ENCODE results near the gene PAWR. TPM values are rescaled to one million over a fixed set of nuclear protein-coding genes. Genes with fewer than 3 reads are reported as not detected.
"Not testable (repeated sequence)": the region's sequence is repeated elsewhere in the genome, so short reads cannot be mapped to it uniquely, and the experiment has no call there.

The PAWR gene
- total RNA-seq, 2 donors from 2014 or later = 4.4 to 18.5 TPM

DNA sequence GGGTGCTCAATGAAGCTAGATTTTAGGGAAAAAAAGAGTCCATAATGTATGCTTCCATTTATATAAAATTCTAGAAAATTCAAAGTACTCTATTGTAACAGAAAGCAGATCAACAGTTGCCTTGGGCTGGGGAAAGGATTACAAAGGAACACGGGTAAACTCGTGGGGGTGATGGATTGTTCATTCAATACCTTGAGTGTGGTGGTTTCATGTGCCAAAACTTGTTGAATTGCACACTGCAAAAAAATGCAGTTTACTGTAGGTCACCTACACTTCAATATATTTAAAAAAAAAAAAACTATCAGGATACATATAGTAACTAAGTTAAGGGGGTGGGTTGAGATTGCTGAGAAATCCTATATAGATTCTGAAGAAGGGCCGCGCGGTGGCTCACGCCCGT is 33.6 kb downstream of the PAWR start:
- no peak for ATAC-seq (replicated peaks in 1 of 2)
- no peak overlapping the region for H3K4me3 Mint-ChIP-seq
- no peak overlapping the region for H3K27ac Mint-ChIP-seq
- no peak for DNase-seq
- no peaks in the 10 kb centered on the region for H3K36me3 Mint-ChIP-seq (ENCODE audit: insufficient read depth in 2 of 2)
- H3K27me3 Mint-ChIP-seq (ENCODE audit: low read depth) = no peaks in the 10 kb centered on the region
- peaks cover 0 to 2% of the 10 kb centered on the region in 2 donors for H3K9me3 Mint-ChIP-seq
- H3K4me1 Mint-ChIP-seq (ENCODE audit: low read depth) = no peaks in the 10 kb centered on the region

DNA sequence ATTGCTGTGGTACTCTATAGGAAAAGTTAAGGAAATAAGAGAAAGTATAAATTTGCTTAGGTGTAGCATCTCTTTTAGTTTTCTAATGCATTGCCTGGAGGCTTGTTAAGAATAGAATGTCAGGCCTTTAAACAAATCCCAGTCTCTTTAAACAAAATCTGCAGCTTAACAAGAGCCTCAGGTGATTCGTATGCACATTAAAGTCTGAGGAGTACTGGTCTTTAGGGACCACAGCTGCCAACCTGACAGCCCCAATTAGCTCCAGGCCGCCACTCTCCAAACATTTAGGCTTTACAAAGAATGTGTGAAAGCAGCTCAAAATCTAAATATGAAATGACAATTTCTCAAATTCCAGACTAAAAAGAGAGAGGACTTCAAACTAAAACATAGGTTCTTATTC is 35.7 kb downstream of the PAWR start:
- Mint-ChIP-seq H3K4me1 (ENCODE audit: low read depth) (no peaks in the 10 kb centered on the region), H3K36me3 (ENCODE audit: insufficient read depth in 2 of 2) (no peaks in the 10 kb centered on the region), H3K9me3 (peaks cover 0 to 2% of the 10 kb centered on the region in 2 donors), H3K4me3 (no peak overlapping the region), H3K27me3 (ENCODE audit: low read depth) (no peaks in the 10 kb centered on the region), H3K27ac (no peak overlapping the region)
- DNase-seq = no peak
- ATAC-seq (replicated peaks in 1 of 2) = no peak

DNA sequence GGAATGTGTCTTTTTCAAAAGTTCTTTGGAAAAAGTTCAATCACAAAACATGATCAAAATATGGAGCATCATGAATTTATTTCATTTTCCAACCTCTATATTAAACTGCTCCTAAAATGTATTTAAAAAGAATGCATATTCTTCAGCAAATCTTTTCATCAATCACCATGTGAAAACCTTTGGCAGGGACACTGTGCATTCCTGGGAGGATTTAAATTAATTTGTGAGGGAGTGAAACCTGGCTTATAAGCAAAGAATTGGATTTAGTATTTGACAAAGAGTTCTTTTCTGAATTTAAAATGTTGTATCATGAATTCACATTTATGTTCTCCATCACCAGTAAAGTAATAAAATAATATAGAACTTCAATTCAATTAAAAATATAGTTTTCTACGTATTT is 38.2 kb downstream of the PAWR start:
- Mint-ChIP-seq H3K9me3 (peaks cover 0 to 2% of the 10 kb centered on the region in 2 donors), H3K36me3 (ENCODE audit: insufficient read depth in 2 of 2) (no peaks in the 10 kb centered on the region), H3K4me3 (no peak overlapping the region), H3K27ac (no peak overlapping the region), H3K4me1 (ENCODE audit: low read depth) (no peaks in the 10 kb centered on the region), H3K27me3 (ENCODE audit: low read depth) (no peaks in the 10 kb centered on the region)
- DNase-seq = no peak
- ATAC-seq (replicated peaks in 1 of 2) = no peak

GRCh38 chr12:79650440-79650839 is 40.3 kb downstream of the PAWR start:
- no peak overlapping the region for H3K27ac Mint-ChIP-seq
- no peak overlapping the region for H3K4me3 Mint-ChIP-seq
- DNase-seq (no peak), ATAC-seq (replicated peaks in 1 of 2) (no peak)
- no peaks in the 10 kb centered on the region for H3K4me1 Mint-ChIP-seq (ENCODE audit: low read depth)
- H3K36me3 Mint-ChIP-seq (ENCODE audit: insufficient read depth in 2 of 2) = no peaks in the 10 kb centered on the region
- no peaks in the 10 kb centered on the region for H3K9me3 Mint-ChIP-seq
- no peaks in the 10 kb centered on the region for H3K27me3 Mint-ChIP-seq (ENCODE audit: low read depth)

- ATAC-seq (replicated peaks in 1 of 2) (no peak), DNase-seq (no peak)
- H3K27me3 Mint-ChIP-seq (ENCODE audit: low read depth) = no peaks in the 10 kb centered on the region
- H3K4me1 Mint-ChIP-seq (ENCODE audit: low read depth) = no peaks in the 10 kb centered on the region
- H3K36me3 Mint-ChIP-seq (ENCODE audit: insufficient read depth in 2 of 2) = no peaks in the 10 kb centered on the region
- H3K27ac Mint-ChIP-seq = no peak overlapping the region
- no peaks in the 10 kb centered on the region for H3K9me3 Mint-ChIP-seq
- H3K4me3 Mint-ChIP-seq = no peak overlapping the region
These were observed 41.9 kb downstream of the PAWR start for GRCh38 chr12:79648881-79649280.

DNA sequence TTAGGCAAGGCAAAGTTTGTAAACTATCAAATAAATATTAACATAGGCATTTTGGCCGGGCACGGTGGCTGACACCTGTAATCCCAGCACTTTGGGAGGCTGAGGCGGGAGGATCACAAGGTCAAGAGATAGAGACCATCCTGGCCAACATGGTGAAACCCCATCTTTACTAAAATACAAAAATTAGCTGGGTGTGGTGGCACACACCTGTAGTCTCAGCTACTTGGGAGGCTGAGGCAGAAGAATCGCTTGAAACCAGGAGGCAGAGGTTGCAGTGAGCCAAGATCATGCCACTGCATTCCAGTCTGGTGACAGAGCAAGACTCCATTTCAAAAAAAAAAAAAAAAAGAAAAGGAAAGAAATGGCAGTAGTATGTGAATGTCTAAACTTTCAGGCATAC is 43.9 kb downstream of the PAWR start:
- H3K27ac Mint-ChIP-seq; H3K27me3 Mint-ChIP-seq (ENCODE audit: low read depth); DNase-seq; H3K36me3 Mint-ChIP-seq (ENCODE audit: insufficient read depth in 2 of 2); H3K9me3 Mint-ChIP-seq; ATAC-seq (replicated peaks in 1 of 2); H3K4me3 Mint-ChIP-seq; H3K4me1 Mint-ChIP-seq (ENCODE audit: low read depth): not testable (repeated sequence)

GRCh38 chr12:79645235-79645630 is 45.5 kb downstream of the PAWR start:
- Mint-ChIP-seq H3K4me3 (no peak overlapping the region), H3K4me1 (ENCODE audit: low read depth) (no peaks in the 10 kb centered on the region), H3K36me3 (ENCODE audit: insufficient read depth in 2 of 2) (no peaks in the 10 kb centered on the region), H3K27ac (no peak overlapping the region), H3K9me3 (no peaks in the 10 kb centered on the region), H3K27me3 (ENCODE audit: low read depth) (no peaks in the 10 kb centered on the region)
- ATAC-seq (replicated peaks in 1 of 2) (no peak), DNase-seq (no peak)

GRCh38 chr12:79644274-79645234 is 46.2 kb downstream of the PAWR start:
- H3K27ac Mint-ChIP-seq = no peak overlapping the region
- DNase-seq (no peak), ATAC-seq (replicated peaks in 1 of 2) (no peak)
- H3K4me1 Mint-ChIP-seq (ENCODE audit: low read depth) = no peaks in the 10 kb centered on the region
- no peaks in the 10 kb centered on the region for H3K36me3 Mint-ChIP-seq (ENCODE audit: insufficient read depth in 2 of 2)
- no peaks in the 10 kb centered on the region for H3K27me3 Mint-ChIP-seq (ENCODE audit: low read depth)
- H3K9me3 Mint-ChIP-seq = no peaks in the 10 kb centered on the region
- H3K4me3 Mint-ChIP-seq = no peak overlapping the region

DNA sequence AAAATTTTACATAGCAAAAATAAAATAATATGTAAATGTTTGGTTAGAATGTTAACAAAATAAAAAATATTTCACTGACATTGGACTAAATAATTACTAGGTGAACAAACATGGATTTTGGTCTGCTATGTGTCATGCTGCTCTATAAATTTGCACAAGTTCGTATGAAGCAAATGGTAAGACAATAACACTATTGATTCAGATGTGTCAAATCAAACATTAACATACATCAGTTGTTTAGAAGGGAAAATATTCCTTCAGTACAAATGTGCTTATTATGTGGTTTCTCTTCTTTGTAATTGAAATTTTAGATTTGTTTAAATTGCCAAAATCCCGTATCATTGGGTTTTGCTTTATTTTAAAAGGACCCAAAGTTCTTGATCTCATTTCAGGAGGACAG is 46.9 kb downstream of the PAWR start:
- no peaks in the 10 kb centered on the region for H3K9me3 Mint-ChIP-seq
- H3K4me1 Mint-ChIP-seq (ENCODE audit: low read depth) = no peaks in the 10 kb centered on the region
- H3K36me3 Mint-ChIP-seq (ENCODE audit: insufficient read depth in 2 of 2) = no peaks in the 10 kb centered on the region
- DNase-seq = no peak
- H3K4me3 Mint-ChIP-seq = no peak overlapping the region
- H3K27ac Mint-ChIP-seq = no peak overlapping the region
- no peaks in the 10 kb centered on the region for H3K27me3 Mint-ChIP-seq (ENCODE audit: low read depth)
- ATAC-seq (replicated peaks in 1 of 2) = no peak

DNA sequence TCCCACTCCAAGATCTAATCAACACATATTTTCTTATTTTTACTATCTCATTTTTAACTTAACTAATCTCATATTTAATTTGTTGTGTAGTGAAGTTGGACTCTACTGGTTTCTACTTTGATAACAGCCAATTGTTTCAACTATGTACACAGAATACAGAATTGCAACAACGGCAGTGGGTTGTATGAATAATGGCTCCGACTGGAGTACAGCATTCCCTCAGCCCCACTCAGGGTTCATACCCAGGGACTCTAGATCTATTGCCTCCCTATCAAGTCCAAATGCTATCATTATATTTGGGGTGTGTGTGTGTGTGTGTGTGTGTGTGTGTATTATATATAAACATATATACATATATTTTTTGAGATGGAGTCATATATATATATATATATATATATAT is 52.3 kb downstream of the PAWR start:
- Mint-ChIP-seq H3K9me3 (no peaks in the 10 kb centered on the region), H3K27me3 (ENCODE audit: low read depth) (no peaks in the 10 kb centered on the region), H3K27ac (no peak overlapping the region), H3K36me3 (ENCODE audit: insufficient read depth in 2 of 2) (no peaks in the 10 kb centered on the region), H3K4me3 (no peak overlapping the region), H3K4me1 (ENCODE audit: low read depth) (no peaks in the 10 kb centered on the region)
- DNase-seq (no peak), ATAC-seq (replicated peaks in 1 of 2) (no peak)

DNA sequence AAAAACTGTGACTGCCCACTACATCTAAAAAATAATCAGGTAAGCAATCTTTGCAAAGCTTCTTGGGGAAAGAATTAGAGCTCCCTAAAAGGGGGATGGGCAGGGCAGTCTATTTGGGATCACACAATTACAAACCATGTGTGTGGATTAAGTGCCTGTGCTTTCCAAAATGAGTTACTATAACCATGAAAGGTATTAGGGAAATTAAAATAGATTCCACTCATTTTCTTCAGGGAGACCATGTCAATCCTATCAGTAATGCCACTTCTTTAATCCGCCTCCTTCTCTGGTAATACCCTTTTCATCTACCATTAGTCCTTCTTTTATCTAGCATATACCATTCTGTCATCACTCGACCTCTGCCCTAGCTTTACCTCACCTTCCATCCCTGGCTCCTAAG is 53.7 kb downstream of the PAWR start:
- H3K36me3 Mint-ChIP-seq (ENCODE audit: insufficient read depth in 2 of 2) = no peaks in the 10 kb centered on the region
- H3K27ac Mint-ChIP-seq = no peak overlapping the region
- no peak for DNase-seq
- H3K4me3 Mint-ChIP-seq = no peak overlapping the region
- H3K4me1 Mint-ChIP-seq (ENCODE audit: low read depth) = no peaks in the 10 kb centered on the region
- no peak for ATAC-seq (replicated peaks in 1 of 2)
- H3K27me3 Mint-ChIP-seq (ENCODE audit: low read depth) = no peaks in the 10 kb centered on the region
- no peaks in the 10 kb centered on the region for H3K9me3 Mint-ChIP-seq

- H3K4me1 Mint-ChIP-seq (ENCODE audit: low read depth) = no peaks in the 10 kb centered on the region
- no peaks in the 10 kb centered on the region for H3K27me3 Mint-ChIP-seq (ENCODE audit: low read depth)
- H3K9me3 Mint-ChIP-seq = no peaks in the 10 kb centered on the region
- H3K27ac Mint-ChIP-seq = no peak overlapping the region
- H3K36me3 Mint-ChIP-seq (ENCODE audit: insufficient read depth in 2 of 2) = no peaks in the 10 kb centered on the region
- no peak overlapping the region for H3K4me3 Mint-ChIP-seq
- DNase-seq (no peak), ATAC-seq (replicated peaks in 1 of 2) (no peak)
These were observed 55.1 kb downstream of the PAWR start for GRCh38 chr12:79635676-79636075.

DNA sequence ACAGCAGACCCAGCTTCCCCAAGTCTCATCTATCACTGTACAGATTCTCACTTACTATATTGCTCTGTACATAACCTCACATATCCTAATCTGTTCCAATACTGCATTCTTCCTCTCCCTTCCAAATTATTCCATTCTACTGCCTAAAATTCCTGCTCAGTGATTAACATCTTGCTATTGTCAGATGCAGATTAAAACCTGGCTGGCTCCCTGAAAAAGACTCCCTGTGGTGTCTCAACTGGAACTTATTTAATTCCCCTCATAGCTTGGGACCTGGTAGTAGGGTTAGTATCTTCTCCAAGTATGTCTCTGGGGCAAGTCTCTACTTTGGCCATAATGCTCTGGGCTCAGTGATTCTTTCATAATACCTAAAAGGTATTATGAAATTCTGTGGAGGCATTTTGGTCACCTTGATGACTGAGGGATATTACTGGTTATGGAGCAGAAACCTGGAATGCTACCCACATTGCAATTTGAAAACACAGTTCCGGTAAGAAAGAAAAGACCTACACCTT is 55.8 kb downstream of the PAWR start:
- DNase-seq = no peak
- no peak overlapping the region for H3K27ac Mint-ChIP-seq
- no peaks in the 10 kb centered on the region for H3K36me3 Mint-ChIP-seq (ENCODE audit: insufficient read depth in 2 of 2)
- H3K4me3 Mint-ChIP-seq = no peak overlapping the region
- H3K9me3 Mint-ChIP-seq = no peaks in the 10 kb centered on the region
- H3K27me3 Mint-ChIP-seq (ENCODE audit: low read depth) = no peaks in the 10 kb centered on the region
- no peaks in the 10 kb centered on the region for H3K4me1 Mint-ChIP-seq (ENCODE audit: low read depth)
- no peak for ATAC-seq (replicated peaks in 1 of 2)

- peaks cover 2 to 4% of the 10 kb centered on the region in 2 donors for H3K9me3 Mint-ChIP-seq
- ATAC-seq (replicated peaks in 1 of 2) = no peak
- no peaks in the 10 kb centered on the region for H3K36me3 Mint-ChIP-seq (ENCODE audit: insufficient read depth in 2 of 2)
- H3K27ac Mint-ChIP-seq = no peak overlapping the region
- no peak for DNase-seq
- H3K27me3 Mint-ChIP-seq (ENCODE audit: low read depth) = no peaks in the 10 kb centered on the region
- no peaks in the 10 kb centered on the region for H3K4me1 Mint-ChIP-seq (ENCODE audit: low read depth)
- no peak overlapping the region for H3K4me3 Mint-ChIP-seq
These were observed 61.2 kb downstream of the PAWR start for GRCh38 chr12:79629561-79629960.
